ENCODE data around the gene TUG1. TPM values are rescaled to one million over a fixed set of nuclear protein-coding genes. Genes with fewer than 3 reads are reported as not detected.

The TUG1 gene
- polyA plus RNA-seq, 3 donors: 202 to 232 (median 217) TPM

DNA sequence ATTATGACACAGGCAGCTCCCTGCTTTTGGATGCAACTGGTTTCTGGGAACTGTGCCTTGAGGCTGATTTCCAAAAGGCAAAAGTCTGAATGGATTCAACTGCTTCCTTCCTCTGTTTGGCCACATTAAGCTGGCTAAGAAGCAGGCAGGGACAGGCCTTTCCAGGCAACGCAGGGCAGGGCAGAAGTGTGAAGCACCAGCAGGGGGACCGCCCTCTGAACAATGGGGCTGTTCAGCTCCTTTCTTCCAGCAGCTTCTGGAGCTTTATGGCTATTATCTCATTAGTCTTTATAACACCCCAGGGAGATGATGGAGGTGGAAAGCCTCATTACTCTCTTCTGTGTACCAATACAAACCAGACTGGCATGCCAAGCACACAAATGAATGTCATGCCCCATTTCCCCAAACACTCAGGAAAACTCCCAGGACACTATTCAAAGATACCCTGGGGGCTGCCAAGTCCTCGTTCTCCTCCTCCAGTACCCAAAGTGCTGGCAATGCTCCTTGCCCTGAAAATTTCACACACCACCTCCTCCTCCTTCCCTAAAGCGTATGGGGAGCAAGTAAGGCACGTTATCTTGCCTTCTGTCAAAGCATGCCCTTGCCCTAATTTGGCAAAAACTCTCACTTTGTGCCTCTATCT lies 21.8 kb upstream of the TUG1 start:
- DNase-seq (ENCODE audit: low read depth in 3 of 3, low spot score in 2 of 3): no peak

DNA sequence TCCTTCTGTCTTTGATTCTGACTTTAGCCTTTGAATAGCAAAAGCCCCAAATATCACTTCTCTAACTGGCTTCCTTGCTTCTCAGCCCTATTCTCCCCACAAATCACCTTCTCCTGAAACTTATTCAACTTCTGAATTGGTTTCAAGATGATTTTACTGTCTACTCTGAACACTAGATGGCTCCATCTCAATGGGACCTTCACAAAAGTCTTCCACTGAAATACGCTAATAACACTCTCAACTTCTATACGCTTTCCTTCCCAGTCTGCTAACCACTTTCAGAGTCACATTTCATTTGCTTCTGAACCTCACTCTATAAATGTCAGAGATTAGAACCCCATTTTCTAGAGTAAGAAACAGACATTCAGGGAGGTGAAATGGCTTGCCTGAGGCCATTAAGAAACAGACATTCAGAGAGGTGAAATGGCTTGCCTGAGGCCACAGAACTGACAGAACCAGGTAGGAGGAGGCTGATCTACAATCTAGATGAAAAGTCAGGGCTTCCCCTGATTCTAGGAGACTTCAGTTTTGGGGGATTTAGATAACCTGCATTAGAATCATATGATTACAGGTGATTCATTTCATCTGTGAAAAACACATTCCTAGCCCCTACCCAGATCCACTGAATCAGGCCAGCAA lies 21.1 kb upstream of the TUG1 start:
- no peak for DNase-seq (ENCODE audit: low read depth in 3 of 3, low spot score in 2 of 3)

GRCh38 chr22:30948930-30949342 lies 20.1 kb upstream of the TUG1 start:
- DNase-seq (ENCODE audit: low read depth in 3 of 3, low spot score in 2 of 3): no peak

DNA sequence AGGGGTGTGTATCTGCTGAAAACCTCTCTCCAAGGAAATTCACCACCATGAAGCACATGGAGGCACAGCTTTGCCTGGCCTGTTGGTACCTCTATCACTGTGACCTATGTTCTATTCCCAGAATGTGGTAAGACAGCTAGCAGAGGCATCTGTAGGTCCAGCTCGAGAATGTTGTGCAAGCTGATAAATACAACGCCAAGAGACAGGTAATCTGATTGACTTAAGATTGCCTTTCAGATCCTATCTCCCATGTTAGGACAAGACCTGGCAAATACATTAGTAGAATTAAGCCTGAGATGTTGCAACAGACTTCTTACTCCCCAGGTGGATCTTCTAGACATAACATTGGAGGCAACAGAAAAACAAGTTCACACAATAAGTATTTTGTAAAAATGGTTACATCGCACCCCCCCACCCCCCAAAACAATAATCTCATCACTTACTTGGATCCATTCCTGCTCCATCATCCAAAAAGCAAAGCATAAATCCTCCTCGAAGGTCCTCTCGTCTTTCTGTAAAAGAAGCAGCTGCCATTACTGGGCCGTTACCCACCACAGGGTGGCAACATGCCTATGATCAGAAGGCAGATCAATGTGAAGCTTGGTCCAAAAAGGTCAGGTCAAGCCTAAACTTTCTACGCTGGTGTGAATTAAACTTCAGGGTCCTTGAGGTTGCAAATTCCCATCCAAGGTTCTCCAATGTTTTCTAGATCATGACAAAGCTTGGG lies 19.0 kb upstream of the TUG1 start:
- DNase-seq (ENCODE audit: low read depth in 3 of 3, low spot score in 2 of 3): no peak

DNA sequence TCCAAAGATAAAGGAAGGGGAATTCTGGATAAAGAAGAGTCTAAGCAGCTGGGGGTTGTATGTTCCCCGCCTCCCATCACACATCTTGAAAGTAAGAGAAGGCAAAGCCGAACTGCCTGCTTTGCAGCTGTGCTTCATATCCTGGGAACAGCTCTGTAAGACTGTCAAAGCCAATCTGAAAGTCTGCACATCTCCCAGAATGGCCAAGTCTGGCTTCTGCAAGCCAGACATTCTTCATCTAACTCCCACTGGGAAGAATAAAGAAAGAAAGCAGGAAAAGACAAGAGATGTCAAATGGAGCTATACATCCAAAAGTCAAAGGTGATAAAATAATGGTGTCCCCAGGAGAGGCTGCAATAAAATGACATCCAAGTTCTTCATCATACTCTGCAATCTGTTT lies 15.9 kb upstream of the TUG1 start:
- no peak for DNase-seq (ENCODE audit: low read depth in 3 of 3, low spot score in 2 of 3)

- no peak for DNase-seq (ENCODE audit: low read depth in 3 of 3, low spot score in 2 of 3)
Observed at GRCh38 chr22:30955153-30955552, 13.9 kb upstream of the TUG1 start.

DNA sequence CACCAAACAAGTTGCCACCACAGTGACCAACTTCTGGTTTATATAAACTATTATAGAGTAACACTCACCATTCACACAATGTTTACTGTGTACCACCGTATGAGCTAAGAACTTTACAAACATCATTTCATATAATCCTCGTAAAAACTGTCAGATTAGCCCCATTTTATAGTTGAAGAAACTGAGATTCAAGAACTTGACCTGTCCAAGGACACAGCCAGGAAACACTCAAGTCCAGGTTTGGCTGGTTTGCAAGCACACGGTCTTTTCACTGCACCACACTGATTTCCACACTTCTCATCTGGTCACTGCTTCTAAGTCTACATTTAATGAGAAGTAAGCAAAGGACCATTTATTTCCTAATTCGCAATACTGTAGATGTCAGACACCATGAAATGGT lies 4.2 kb upstream of the TUG1 start:
- DNase-seq (ENCODE audit: low read depth in 3 of 3, low spot score in 2 of 3): no peak

GRCh38 chr22:30968015-30968923 lies 796 bp upstream of the TUG1 start, which contains the start of gene MORC2:
TSS of gene MORC2 (minus strand) at chr22:30968774. CDS start at chr22:30967889, 885 bp downstream.
- DNase-seq (ENCODE audit: low read depth in 3 of 3, low spot score in 2 of 3): no peak

GRCh38 chr22:30969532-30970355 lies 679 bp downstream of the TUG1 start:
- DNase-seq (ENCODE audit: low read depth in 3 of 3, low spot score in 2 of 3): no peak

- no peak for DNase-seq (ENCODE audit: low read depth in 3 of 3, low spot score in 2 of 3)
Observed at GRCh38 chr22:30970356-30970746, 1.3 kb downstream of the TUG1 start.

GRCh38 chr22:30978304-30978962 lies 9.4 kb downstream of the TUG1 start:
- DNase-seq (ENCODE audit: low read depth in 3 of 3, low spot score in 2 of 3): no peak

- DNase-seq (ENCODE audit: low read depth in 3 of 3, low spot score in 2 of 3): no peak
Observed at GRCh38 chr22:30979932-30980331, 10.9 kb downstream of the TUG1 start.

DNA sequence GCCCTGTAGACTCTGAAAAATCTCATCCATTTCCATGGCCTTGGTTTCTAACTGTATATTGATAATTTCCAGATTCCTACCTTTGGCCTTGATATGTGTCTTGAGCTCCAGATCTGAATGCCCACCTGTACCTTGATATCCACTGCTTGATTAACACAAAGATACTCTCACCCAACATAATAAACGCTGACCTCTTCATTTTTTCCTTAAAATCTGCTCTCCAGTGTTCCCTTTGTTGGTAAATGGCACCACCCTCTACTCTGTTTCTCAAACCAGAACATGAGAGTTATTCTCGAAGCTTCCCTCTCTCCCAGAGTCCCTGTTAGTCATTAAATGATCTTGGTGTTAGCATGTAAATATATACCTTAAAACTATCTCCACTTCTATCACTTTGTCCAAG lies 13.4 kb downstream of the TUG1 start:
- DNase-seq (ENCODE audit: low read depth in 3 of 3, low spot score in 2 of 3): no peak

DNA sequence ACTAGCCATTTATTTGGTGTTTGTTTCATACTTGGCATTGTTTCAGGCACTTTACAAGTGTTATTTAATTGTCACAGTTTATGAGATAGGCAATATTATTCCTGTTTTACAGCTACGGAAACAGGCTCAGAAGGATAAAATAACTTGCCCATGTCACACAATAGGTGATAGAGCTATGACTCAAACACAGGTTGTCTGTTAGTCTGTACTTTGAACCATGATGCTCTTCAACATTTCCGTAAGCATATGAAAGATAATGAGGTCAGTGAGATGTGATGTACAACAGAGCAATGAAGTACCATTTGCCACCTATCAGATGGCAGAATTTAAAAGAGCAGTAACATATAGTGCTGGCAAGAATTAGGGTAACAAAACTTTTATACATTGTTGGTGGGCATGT lies 15.3 kb downstream of the TUG1 start:
- DNase-seq (ENCODE audit: low read depth in 3 of 3, low spot score in 2 of 3): no peak

- no peak for DNase-seq (ENCODE audit: low read depth in 3 of 3, low spot score in 2 of 3)
Observed at GRCh38 chr22:30985561-30986208, 16.6 kb downstream of the TUG1 start.

- DNase-seq (ENCODE audit: low read depth in 3 of 3, low spot score in 2 of 3): no peak
Observed at GRCh38 chr22:30989474-30989873, 20.4 kb downstream of the TUG1 start.

GRCh38 chr22:30990690-30991089 lies 21.6 kb downstream of the TUG1 start:
- no peak for DNase-seq (ENCODE audit: low read depth in 3 of 3, low spot score in 2 of 3)

GRCh38 chr22:30992565-30992964 lies 23.5 kb downstream of the TUG1 start:
- no peak for DNase-seq (ENCODE audit: low read depth in 3 of 3, low spot score in 2 of 3)

DNA sequence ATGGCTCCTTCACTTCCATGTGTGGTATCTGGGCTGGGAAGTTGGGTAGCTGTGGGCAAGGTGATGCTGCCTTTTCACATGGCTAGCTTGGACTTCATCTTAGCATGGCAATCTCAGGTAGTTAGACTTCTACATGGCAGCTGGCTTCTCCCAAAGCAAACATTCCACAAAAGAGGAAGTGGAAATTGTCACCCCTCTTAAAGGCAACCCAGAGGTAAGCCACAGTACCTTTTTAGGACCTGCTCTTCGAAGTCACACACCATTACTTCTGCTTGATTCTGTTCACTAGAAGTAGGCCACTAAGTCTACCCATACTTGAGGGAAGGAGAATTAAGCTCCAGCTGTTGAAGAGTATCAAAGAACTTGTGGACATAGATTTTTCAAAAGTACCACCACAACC lies 25.9 kb downstream of the TUG1 start:
- DNase-seq (ENCODE audit: low read depth in 3 of 3, low spot score in 2 of 3): no peak
